DMS153 treated with DMSO at 0.1 percent for 48 hours (cell line): ENCODE measurements around the gene ACRBP.
"Not testable (repeated sequence)": the region's sequence is repeated elsewhere in the genome, so short reads cannot be mapped to it uniquely, and the experiment has no call there.

ENCODE experiments used
- DNase-seq: peaks from one replicate; lab custom pipeline; 2025; ENCODE audit not compliant: unreplicated experiment; lab: John Stamatoyannopoulos, UW

ACRBP gene

GRCh38 chr12:6618483-6619225 lies 28.6 kb downstream of the ACRBP start:
- no peak for DNase-seq

- DNase-seq: no peak
These were observed 31.4 kb downstream of the ACRBP start for GRCh38 chr12:6615802-6616201.

- DNase-seq: no peak
These were observed 32.6 kb downstream of the ACRBP start for GRCh38 chr12:6614513-6615172.

- peak; percentile 99 for DNase-seq
These were observed 33.3 kb downstream of the ACRBP start for GRCh38 chr12:6613776-6614512.

GRCh38 chr12:6613015-6613775 lies 34.0 kb downstream of the ACRBP start:
- peak; percentile 92 for DNase-seq

- DNase-seq: no peak
These were observed 34.6 kb downstream of the ACRBP start for GRCh38 chr12:6612652-6613014.

GRCh38 chr12:6612247-6612646 lies 35.0 kb downstream of the ACRBP start:
- DNase-seq: peak; percentile 40

GRCh38 chr12:6608592-6609281 lies 38.5 kb downstream of the ACRBP start:
- no peak for DNase-seq

- DNase-seq: peak; percentile 92
These were observed 39.3 kb downstream of the ACRBP start for GRCh38 chr12:6607751-6608591.

GRCh38 chr12:6606331-6607131 lies 40.7 kb downstream of the ACRBP start:
- no peak for DNase-seq

- no peak for DNase-seq
These were observed 41.6 kb downstream of the ACRBP start for GRCh38 chr12:6605421-6606330.

GRCh38 chr12:6604259-6605029 lies 42.8 kb downstream of the ACRBP start:
- no peak for DNase-seq

- DNase-seq: peak; percentile 64
These were observed 44.1 kb downstream of the ACRBP start for GRCh38 chr12:6603095-6603567.

GRCh38 chr12:6602526-6602925 lies 44.7 kb downstream of the ACRBP start:
- no peak for DNase-seq

- DNase-seq: not testable (repeated sequence)
These were observed 51.6 kb downstream of the ACRBP start for GRCh38 chr12:6595673-6596072.

GRCh38 chr12:6592087-6592486 lies 55.1 kb downstream of the ACRBP start:
- no peak for DNase-seq
